ENCODE data around the gene PKHD1. TPM values are rescaled to one million over a fixed set of nuclear protein-coding genes. Genes with fewer than 3 reads are reported as not detected.

The PKHD1 gene
- total and polyA plus RNA-seq, 2 donors (not counting 1 experiment from before 2014, with no cell fraction given), result not detected

- ChIA-PET CTCF (no interaction called here), POLR2A (no interaction called here)
- Histone ChIP-seq H3K4me1 (ENCODE audit: control insufficient read depth in 2 of 2, insufficient read depth in 2 of 2, low read length in 2 of 2) (no peaks in the 10 kb centered on the region), H3K4me3 (ENCODE audit: control extremely low read depth in 1 of 5, extremely low read depth in 1 of 5, insufficient read depth in 1 of 5, low read depth in 2 of 5, low read length in 4 of 5) (no peak overlapping the region), H3K27ac (ENCODE audit: low read length in 2 of 2) (no peak overlapping the region), H3K36me3 (replicated peaks in 1 of 2; ENCODE audit: control extremely low read depth in 1 of 2, control insufficient read depth in 1 of 2, extremely low read depth in 1 of 2, insufficient read depth in 2 of 2, low read length in 1 of 2) (no peaks in the 10 kb centered on the region), H3K27me3 (replicated peaks in 1 of 4; ENCODE audit: control extremely low read depth in 1 of 4, control insufficient read depth in 3 of 4, insufficient read depth in 4 of 4, low read length in 3 of 4) (no peaks in the 10 kb centered on the region), H2AFZ (ENCODE audit: insufficient read depth, low read depth, low read length, poor library complexity, severe bottlenecking) (no peak overlapping the region), H3K4me2 (replicated peaks; ENCODE audit: low read depth, low read length, poor library complexity, severe bottlenecking) (no peak overlapping the region), H3K9ac (ENCODE audit: low read length) (no peak overlapping the region), H4K20me1 (ENCODE audit: control insufficient read depth, insufficient read depth, low read length, poor library complexity, severe bottlenecking) (no peaks in the 10 kb centered on the region), H3K9me3 (ENCODE audit: control extremely low read depth in 1 of 3, control insufficient read depth in 2 of 3, insufficient read depth in 1 of 3, low read length in 2 of 3) (no peaks in the 10 kb centered on the region), H3K79me2 (ENCODE audit: control insufficient read depth, insufficient read depth, low read length) (no peaks in the 10 kb centered on the region)
- H3K4me1 Mint-ChIP-seq, result no peaks in the 10 kb centered on the region
- TF ChIP-seq CTCF (IDR thresholded peaks at IDR 0.05), result no peak
- TF ChIP-seq EZH2 (IDR thresholded peaks at IDR 0.05; ENCODE audit: borderline replicate concordance, insufficient read depth, low read depth, low read length, poor library complexity, severe bottlenecking), result no peak
- no CpG with 5 or more reads among the region's 1 CpG for WGBS (ENCODE audit: insufficient coverage)
- intact Hi-C loops (cut with micrococcal nuclease), result no loop called here
- H3K27me3 Mint-ChIP-seq, result no peaks in the 10 kb centered on the region
- ATAC-seq (ENCODE audit: low read depth) (no peak), DNase-seq (no peak)
- no peak overlapping the region for H3K27ac Mint-ChIP-seq
- H3K9me3 Mint-ChIP-seq (ENCODE audit: insufficient read depth), result peaks cover 2% of the 10 kb centered on the region
- H3K4me3 Mint-ChIP-seq, result no peak overlapping the region
Observed at GRCh38 chr6:51571168-51571567, 516.2 kb downstream of the PKHD1 start.

GRCh38 chr6:51570168-51570921 lies 517.1 kb downstream of the PKHD1 start:
- ChIA-PET CTCF (no interaction called here), POLR2A (no interaction called here)
- Histone ChIP-seq H3K27ac (ENCODE audit: low read length in 2 of 2) (no peak overlapping the region), H3K36me3 (replicated peaks in 1 of 2; ENCODE audit: control extremely low read depth in 1 of 2, control insufficient read depth in 1 of 2, extremely low read depth in 1 of 2, insufficient read depth in 2 of 2, low read length in 1 of 2) (no peaks in the 10 kb centered on the region), H3K27me3 (replicated peaks in 1 of 4; ENCODE audit: control extremely low read depth in 1 of 4, control insufficient read depth in 3 of 4, insufficient read depth in 4 of 4, low read length in 3 of 4) (no peaks in the 10 kb centered on the region), H3K79me2 (ENCODE audit: control insufficient read depth, insufficient read depth, low read length) (no peaks in the 10 kb centered on the region), H2AFZ (ENCODE audit: insufficient read depth, low read depth, low read length, poor library complexity, severe bottlenecking) (no peak overlapping the region), H3K9ac (ENCODE audit: low read length) (no peak overlapping the region), H3K4me3 (ENCODE audit: control extremely low read depth in 1 of 5, extremely low read depth in 1 of 5, insufficient read depth in 1 of 5, low read depth in 2 of 5, low read length in 4 of 5) (no peak overlapping the region), H3K9me3 (ENCODE audit: control extremely low read depth in 1 of 3, control insufficient read depth in 2 of 3, insufficient read depth in 1 of 3, low read length in 2 of 3) (no peaks in the 10 kb centered on the region), H4K20me1 (ENCODE audit: control insufficient read depth, insufficient read depth, low read length, poor library complexity, severe bottlenecking) (no peaks in the 10 kb centered on the region), H3K4me1 (ENCODE audit: control insufficient read depth in 2 of 2, insufficient read depth in 2 of 2, low read length in 2 of 2) (no peaks in the 10 kb centered on the region), H3K4me2 (replicated peaks; ENCODE audit: low read depth, low read length, poor library complexity, severe bottlenecking) (no peak overlapping the region)
- intact Hi-C loops (cut with micrococcal nuclease), result no loop called here
- DNase-seq (no peak), ATAC-seq (ENCODE audit: low read depth) (no peak)
- Mint-ChIP-seq H3K9me3 (ENCODE audit: insufficient read depth) (peaks cover 2% of the 10 kb centered on the region), H3K4me3 (no peak overlapping the region), H3K27ac (no peak overlapping the region), H3K4me1 (no peaks in the 10 kb centered on the region), H3K27me3 (no peaks in the 10 kb centered on the region)
- no peak for TF ChIP-seq EZH2 (IDR thresholded peaks at IDR 0.05; ENCODE audit: borderline replicate concordance, insufficient read depth, low read depth, low read length, poor library complexity, severe bottlenecking)
- TF ChIP-seq CTCF (IDR thresholded peaks at IDR 0.05), result no peak
- WGBS (ENCODE audit: insufficient coverage), result 90% methylated on average over 2 of the region's 5 CpGs

Data from B cell (primary cell).